Peyer's patch (tissue), 4 donors: Measurements from ENCODE around the gene MYH7.

Source experiments
- POLR2A ChIP-seq, 2 donors: fragments of 450-650 bp; IDR thresholded peaks; one replicate each; pipeline ENCODE4 v1.5.1; 2017; ENCODE audit warnings: antibody characterized with exemption in 2 of 2, mild to moderate bottlenecking in 2 of 2, moderate library complexity in 2 of 2
- TF ChIP-seq, protein P1 (sequence below), 6 experiments: fragments of 450-650 bp in 4 of 6; fragments of 200-600 bp in 2 of 6; sonication (generic) in 1 of 6; IDR thresholded peaks; one replicate each; pipeline ENCODE4 v1.5.1; 2017 to 2019; ENCODE audit warnings: antibody characterized with exemption in 6 of 6, mild to moderate bottlenecking in 3 of 6, moderate library complexity in 1 of 6

DNA sequence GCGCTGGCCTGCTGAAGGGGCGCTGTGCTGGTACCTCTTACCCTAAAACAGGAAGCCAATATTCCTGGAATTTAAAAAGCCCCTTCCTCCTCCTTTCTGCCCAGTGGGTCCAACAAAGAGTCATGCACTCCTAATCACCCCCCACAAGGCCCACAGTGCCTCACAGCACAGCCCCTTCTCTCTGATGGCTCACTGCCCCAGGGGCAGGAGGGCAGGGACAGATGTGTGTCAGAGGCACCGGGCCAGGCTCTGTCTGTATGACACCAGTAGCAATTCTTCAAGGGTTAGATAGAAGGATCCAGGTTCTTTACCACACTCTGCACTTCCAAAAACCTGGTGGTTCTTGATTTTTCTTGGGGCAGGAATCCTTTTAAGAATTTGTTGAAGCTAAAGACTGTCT is 36.3 kb downstream of the MYH7 start:
- TF ChIP-seq, protein P1, sequence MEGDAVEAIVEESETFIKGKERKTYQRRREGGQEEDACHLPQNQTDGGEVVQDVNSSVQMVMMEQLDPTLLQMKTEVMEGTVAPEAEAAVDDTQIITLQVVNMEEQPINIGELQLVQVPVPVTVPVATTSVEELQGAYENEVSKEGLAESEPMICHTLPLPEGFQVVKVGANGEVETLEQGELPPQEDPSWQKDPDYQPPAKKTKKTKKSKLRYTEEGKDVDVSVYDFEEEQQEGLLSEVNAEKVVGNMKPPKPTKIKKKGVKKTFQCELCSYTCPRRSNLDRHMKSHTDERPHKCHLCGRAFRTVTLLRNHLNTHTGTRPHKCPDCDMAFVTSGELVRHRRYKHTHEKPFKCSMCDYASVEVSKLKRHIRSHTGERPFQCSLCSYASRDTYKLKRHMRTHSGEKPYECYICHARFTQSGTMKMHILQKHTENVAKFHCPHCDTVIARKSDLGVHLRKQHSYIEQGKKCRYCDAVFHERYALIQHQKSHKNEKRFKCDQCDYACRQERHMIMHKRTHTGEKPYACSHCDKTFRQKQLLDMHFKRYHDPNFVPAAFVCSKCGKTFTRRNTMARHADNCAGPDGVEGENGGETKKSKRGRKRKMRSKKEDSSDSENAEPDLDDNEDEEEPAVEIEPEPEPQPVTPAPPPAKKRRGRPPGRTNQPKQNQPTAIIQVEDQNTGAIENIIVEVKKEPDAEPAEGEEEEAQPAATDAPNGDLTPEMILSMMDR (IDR thresholded peaks at IDR 0.05) = no peak
- no peak for TF ChIP-seq POLR2A (IDR thresholded peaks at IDR 0.05)
